Fibroblast of pulmonary artery (primary cell): ENCODE data around the gene CLN3.

Source experiments
- DNase-seq: peaks from one replicate; pipeline ENCODE4 v3.0.0-alpha.2; 2010; ENCODE audit warnings: low read depth
- H3K4me3 ChIP-seq: replicated peaks from 2 replicates; pipeline ENCODE4 v1.5.1; 2011; ENCODE audit warnings: low read depth, mild to moderate bottlenecking, control low read depth, low read length, moderate library complexity
- TF ChIP-seq, protein P1 (sequence below): IDR thresholded peaks from 2 replicates; pipeline ENCODE4 v1.5.1; 2011; ENCODE audit warnings: mild to moderate bottlenecking, control low read depth, low read length, inconsistent platforms; ENCODE audit errors: missing control alignments

The CLN3 gene

DNA sequence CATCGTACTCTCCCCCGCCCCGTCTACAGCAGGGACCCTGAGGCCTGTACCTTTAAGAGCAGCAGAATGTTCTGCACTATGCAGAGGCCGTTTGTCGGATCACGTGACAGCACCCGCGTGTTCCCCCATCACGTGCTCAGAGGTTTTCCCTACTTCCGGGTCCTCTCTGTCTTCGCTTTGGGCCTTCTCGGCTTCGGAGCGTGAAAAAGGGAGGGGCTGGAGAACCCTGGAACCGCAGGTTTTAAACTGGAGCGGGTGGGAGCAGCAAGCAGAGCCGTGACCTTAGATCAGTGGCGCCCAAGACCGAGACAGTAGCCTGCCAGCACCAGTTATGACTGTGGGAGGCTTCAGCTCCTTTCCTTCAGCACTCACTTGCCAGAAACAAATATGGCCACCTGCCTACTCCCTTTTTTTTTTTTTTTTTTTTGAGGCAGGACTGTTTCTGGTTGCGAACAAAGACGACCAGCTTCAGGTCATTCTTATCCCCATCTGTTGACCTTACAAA is at the start of gene CLN3:
TSS of gene CLN3 (minus strand) at position 105 of the 505 bp plus-strand sequence. CDS start 315 bp downstream, outside the sequence.
- peak within 1 kb of the TSS; percentile 100 for H3K4me3 ChIP-seq
- DNase-seq, result peak; percentile 97
- TF ChIP-seq, protein P1, sequence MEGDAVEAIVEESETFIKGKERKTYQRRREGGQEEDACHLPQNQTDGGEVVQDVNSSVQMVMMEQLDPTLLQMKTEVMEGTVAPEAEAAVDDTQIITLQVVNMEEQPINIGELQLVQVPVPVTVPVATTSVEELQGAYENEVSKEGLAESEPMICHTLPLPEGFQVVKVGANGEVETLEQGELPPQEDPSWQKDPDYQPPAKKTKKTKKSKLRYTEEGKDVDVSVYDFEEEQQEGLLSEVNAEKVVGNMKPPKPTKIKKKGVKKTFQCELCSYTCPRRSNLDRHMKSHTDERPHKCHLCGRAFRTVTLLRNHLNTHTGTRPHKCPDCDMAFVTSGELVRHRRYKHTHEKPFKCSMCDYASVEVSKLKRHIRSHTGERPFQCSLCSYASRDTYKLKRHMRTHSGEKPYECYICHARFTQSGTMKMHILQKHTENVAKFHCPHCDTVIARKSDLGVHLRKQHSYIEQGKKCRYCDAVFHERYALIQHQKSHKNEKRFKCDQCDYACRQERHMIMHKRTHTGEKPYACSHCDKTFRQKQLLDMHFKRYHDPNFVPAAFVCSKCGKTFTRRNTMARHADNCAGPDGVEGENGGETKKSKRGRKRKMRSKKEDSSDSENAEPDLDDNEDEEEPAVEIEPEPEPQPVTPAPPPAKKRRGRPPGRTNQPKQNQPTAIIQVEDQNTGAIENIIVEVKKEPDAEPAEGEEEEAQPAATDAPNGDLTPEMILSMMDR, result no peak

- TF ChIP-seq, protein P1, result no peak
- H3K4me3 ChIP-seq, result no peak overlapping the region
- no peak for DNase-seq
Observed at GRCh38 chr16:28540346-28540745, 48.5 kb upstream of the CLN3 start.

- DNase-seq, result peak; percentile 99
- H3K4me3 ChIP-seq, result peak within 1 kb of the TSS; percentile 78
- TF ChIP-seq, protein P1, result no peak
Observed at GRCh38 chr16:28538733-28539596, 47.1 kb upstream of the CLN3 start, which contains the start of gene NUPR1. NUPR1 (minus strand) TSS chr16:28538974; CDS start chr16:28538907, 67 bp downstream.

- TF ChIP-seq, protein P1, result no peak
- H3K4me3 ChIP-seq, result peak overlapping the region; percentile 78
- DNase-seq, result no peak
Observed at GRCh38 chr16:28537964-28538732, 46.3 kb upstream of the CLN3 start.

DNA sequence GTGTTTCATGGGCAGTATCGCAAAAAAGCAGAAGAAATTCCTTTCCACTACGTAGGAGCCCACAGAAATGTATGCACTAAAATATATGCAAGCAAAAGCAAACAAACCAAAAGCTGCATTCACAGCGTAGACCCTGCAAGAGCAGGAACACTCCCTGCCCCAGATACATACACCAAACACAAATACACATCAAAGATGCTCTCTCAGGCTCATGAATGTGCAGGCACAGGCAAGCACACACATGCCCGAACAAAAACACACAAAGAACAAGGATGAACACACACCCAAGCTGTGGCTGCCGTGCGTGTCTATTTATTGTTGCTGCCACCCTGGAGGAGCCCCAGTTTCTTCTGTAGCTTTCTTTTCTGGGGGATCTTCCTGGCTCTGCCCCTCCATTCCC is 45.2 kb upstream of the CLN3 start:
- no peak for DNase-seq
- TF ChIP-seq, protein P1, result no peak
- H3K4me3 ChIP-seq, result peak overlapping the region; percentile 78

GRCh38 chr16:28534542-28535373 is 42.9 kb upstream of the CLN3 start:
- no peak overlapping the region for H3K4me3 ChIP-seq
- peak; percentile 46 for DNase-seq
- TF ChIP-seq, protein P1, result no peak
